ENCODE data around the gene ZNF830. TPM values are rescaled to one million over a fixed set of nuclear protein-coding genes. Genes with fewer than 3 reads are reported as not detected.

ZNF830 gene
- total and polyA plus RNA-seq, 12 donors, result 5.9 to 16.9 (median 11.0) TPM

- Histone ChIP-seq H3K4me1 (replicated peaks in 1 of 2) (no peaks in the 10 kb centered on the region), H3K27me3 (no peaks in the 10 kb centered on the region), H3K4me3 (no peak overlapping the region), H3K36me3 (replicated peaks in 1 of 2) (peaks cover 0 to 64% of the 10 kb centered on the region in 2 donors), H3K9me3 (replicated peaks in 1 of 3) (no peaks in the 10 kb centered on the region), H3K27ac (no peak overlapping the region)
- TF ChIP-seq POLR2A (IDR thresholded peaks at IDR 0.05), result no peak
- no peak for TF ChIP-seq CTCF (IDR thresholded peaks at IDR 0.05)
- 69 to 80% (median 76%) methylated on average over 6 of the region's 6 CpGs for WGBS, 4 donors
- no peak for DNase-seq
- intact Hi-C loops (cut with DNase I), result no loop called here
Measured at GRCh38 chr17:34990921-34991365, 29.6 kb downstream of the ZNF830 start.

GRCh38 chr17:34991606-34992005 lies 30.3 kb downstream of the ZNF830 start:
- no peaks in the 10 kb centered on the region for H3K4me1 ChIP-seq (replicated peaks in 1 of 2)
- intact Hi-C loops (cut with DNase I), result no loop called here
- no peak overlapping the region for H3K4me3 ChIP-seq
- no peaks in the 10 kb centered on the region for H3K27me3 ChIP-seq
- peaks cover 0 to 64% of the 10 kb centered on the region in 2 donors for H3K36me3 ChIP-seq (replicated peaks in 1 of 2)
- no peak for TF ChIP-seq POLR2A (IDR thresholded peaks at IDR 0.05)
- no peak for TF ChIP-seq CTCF (IDR thresholded peaks at IDR 0.05)
- no peak for DNase-seq
- no peak overlapping the region for H3K27ac ChIP-seq
- H3K9me3 ChIP-seq (replicated peaks in 1 of 3), result no peaks in the 10 kb centered on the region
- 85 to 100% (median 91%) methylated on average over 3 of the region's 3 CpGs for WGBS, 4 donors

GRCh38 chr17:34993031-34993430 lies 31.7 kb downstream of the ZNF830 start:
- TF ChIP-seq POLR2A (IDR thresholded peaks at IDR 0.05) (no peak), CTCF (IDR thresholded peaks at IDR 0.05) (no peak)
- peaks cover 0 to 70% of the 10 kb centered on the region in 2 donors for H3K36me3 ChIP-seq (replicated peaks in 1 of 2)
- 64 to 82% (median 69%) methylated on average over 2 of the region's 2 CpGs for WGBS, 4 donors

GRCh38 chr17:34996422-34997285 lies 35.3 kb downstream of the ZNF830 start:
- peaks cover 0 to 63% of the 10 kb centered on the region in 2 donors for H3K36me3 ChIP-seq (replicated peaks in 1 of 2)
- no peaks in the 10 kb centered on the region for H3K9me3 ChIP-seq (replicated peaks in 1 of 3)
- no peak overlapping the region for H3K4me3 ChIP-seq
- H3K4me1 ChIP-seq (replicated peaks in 1 of 2), result peaks cover 0 to 13% of the 10 kb centered on the region in 2 donors
- no peaks in the 10 kb centered on the region for H3K27me3 ChIP-seq
- no peak for DNase-seq
- peak overlapping the region in 3 of 5 donors; percentile 3 to 87 (median 44) for H3K27ac ChIP-seq
- intact Hi-C loops (cut with DNase I), result loop anchor here (5.0 kb wide), 2 partner anchors 121 to 126 kb away; partner anchors contain the start of genes FNDC8 (in 1 of the 2) and RAD51D (in 1 of the 2)
- TF ChIP-seq POLR2A (IDR thresholded peaks at IDR 0.05) (no peak), CTCF (IDR thresholded peaks at IDR 0.05) (no peak)
- WGBS, 4 donors, result 78 to 85% (median 81%) methylated on average over 3 of the region's 3 CpGs

More at GRCh38 chr17:34993031-34993430, 31.7 kb downstream of the ZNF830 start:
- Histone ChIP-seq H3K4me3 (no peak overlapping the region), H3K27me3 (no peaks in the 10 kb centered on the region), H3K9me3 (replicated peaks in 1 of 3) (no peaks in the 10 kb centered on the region), H3K4me1 (replicated peaks in 1 of 2) (peaks cover 0 to 13% of the 10 kb centered on the region in 2 donors), H3K27ac (no peak overlapping the region)
- DNase-seq, result no peak
- intact Hi-C loops (cut with DNase I), result no loop called here
